ENCODE measurements around the gene SHKBP1. TPM values are rescaled to one million over a fixed set of nuclear protein-coding genes. Genes with fewer than 3 reads are reported as not detected.

The SHKBP1 gene
- total RNA-seq, 4 donors from 2014 or later: 33.3 to 52.1 (median 42.9) TPM

- intact Hi-C loops (cut with DNase I): no loop called here
- WGBS, 2 donors: 8 to 16% methylated on average over 13 of the region's 13 CpGs
- no peak for DNase-seq
- TF ChIP-seq POLR2A (IDR thresholded peaks at IDR 0.05) (no peak), CTCF (IDR thresholded peaks at IDR 0.05) (no peak)
- Histone ChIP-seq H3K4me3 (replicated peaks in 1 of 3) (peak overlapping the region in 1 of 3 donors; percentile 53), H3K4me1 (peaks cover 52 to 84% of the 10 kb centered on the region in 2 donors), H3K9me3 (no peaks in the 10 kb centered on the region), H3K36me3 (no peaks in the 10 kb centered on the region), H3K27me3 (no peaks in the 10 kb centered on the region), H3K27ac (peak overlapping the region; percentile 15 to 71 (median 37))
Observed at GRCh38 chr19:40600570-40601133, 24.0 kb downstream of the SHKBP1 start.

GRCh38 chr19:40601134-40601974 is 24.7 kb downstream of the SHKBP1 start, which contains the start of gene LTBP4:
LTBP4 (plus strand) TSS chr19:40601369; CDS start chr19:40601388, 19 bp downstream.
- TF ChIP-seq POLR2A (IDR thresholded peaks at IDR 0.05) (peak in 1 of 2 donors; percentile 48), CTCF (IDR thresholded peaks at IDR 0.05) (peak in 1 of 6 experiments; percentile 24)
- Histone ChIP-seq H3K27ac (peak within 1 kb of the TSS; percentile 15 to 96 (median 92)), H3K27me3 (no peaks in the 10 kb centered on the region), H3K4me1 (peaks cover 52 to 91% of the 10 kb centered on the region in 2 donors), H3K36me3 (no peaks in the 10 kb centered on the region), H3K4me3 (replicated peaks in 1 of 3) (peak within 1 kb of the TSS in 2 of 3 donors; percentile 47 to 53), H3K9me3 (no peaks in the 10 kb centered on the region)
- intact Hi-C loops (cut with DNase I): no loop called here
- DNase-seq: peak; percentile 64 to 68
- 1 to 2% methylated on average over 9 to 44 of the region's 82 CpGs for WGBS, 2 donors

- peaks cover 47 to 85% of the 10 kb centered on the region in 2 donors for H3K4me1 ChIP-seq
- WGBS, 2 donors: 9 to 10% methylated on average over 2 of the region's 2 CpGs
- no peaks in the 10 kb centered on the region for H3K36me3 ChIP-seq
- no peak for DNase-seq
- H3K27ac ChIP-seq: peak overlapping the region; percentile 91 to 96 (median 92)
- intact Hi-C loops (cut with DNase I): no loop called here
- TF ChIP-seq CTCF (IDR thresholded peaks at IDR 0.05): no peak
- TF ChIP-seq POLR2A (IDR thresholded peaks at IDR 0.05): no peak
- peak overlapping the region in 1 of 3 donors; percentile 53 for H3K4me3 ChIP-seq (replicated peaks in 1 of 3)
- no peaks in the 10 kb centered on the region for H3K9me3 ChIP-seq
- no peaks in the 10 kb centered on the region for H3K27me3 ChIP-seq
Observed at GRCh38 chr19:40603071-40603388, 26.4 kb downstream of the SHKBP1 start.

GRCh38 chr19:40603389-40604170 is 26.9 kb downstream of the SHKBP1 start:
- peak overlapping the region; percentile 91 to 96 (median 92) for H3K27ac ChIP-seq
- H3K4me3 ChIP-seq (replicated peaks in 1 of 3): peak overlapping the region in 1 of 3 donors; percentile 22
- DNase-seq: peak; percentile 99
- H3K27me3 ChIP-seq: no peaks in the 10 kb centered on the region
- 0 to 1% methylated on average over 26 to 39 of the region's 43 CpGs for WGBS, 2 donors
- H3K9me3 ChIP-seq: no peaks in the 10 kb centered on the region
- TF ChIP-seq CTCF (IDR thresholded peaks at IDR 0.05) (peak in 1 of 6 experiments; percentile 11), POLR2A (IDR thresholded peaks at IDR 0.05) (peak in 1 of 2 donors; percentile 76)
- H3K36me3 ChIP-seq: no peaks in the 10 kb centered on the region
- H3K4me1 ChIP-seq: peaks cover 47 to 80% of the 10 kb centered on the region in 2 donors
- intact Hi-C loops (cut with DNase I): no loop called here
